Measurements from ENCODE around the gene MTX2.

- TF ChIP-seq CTCF (IDR thresholded peaks at IDR 0.05; ENCODE audit: low read length) (peak; percentile 17; the same call in 1 of the 2 replicates), EZH2 (optimal IDR thresholded peaks at IDR 0.05; ENCODE audit: low read depth, low read length) (no peak), EZH2phosphoT487 (IDR thresholded peaks at IDR 0.05; ENCODE audit: low read length) (no peak)
These were observed at the start of gene MTX2 for GRCh38 chr2:176269319-176270099.
